ELR (cell line): ENCODE data around the gene ANO10.

Source experiments
- DNase-seq: peaks from one replicate; pipeline ENCODE4 v3.0.0-alpha.2; 2015; ENCODE audit warnings: low read depth

Gene ANO10

DNA sequence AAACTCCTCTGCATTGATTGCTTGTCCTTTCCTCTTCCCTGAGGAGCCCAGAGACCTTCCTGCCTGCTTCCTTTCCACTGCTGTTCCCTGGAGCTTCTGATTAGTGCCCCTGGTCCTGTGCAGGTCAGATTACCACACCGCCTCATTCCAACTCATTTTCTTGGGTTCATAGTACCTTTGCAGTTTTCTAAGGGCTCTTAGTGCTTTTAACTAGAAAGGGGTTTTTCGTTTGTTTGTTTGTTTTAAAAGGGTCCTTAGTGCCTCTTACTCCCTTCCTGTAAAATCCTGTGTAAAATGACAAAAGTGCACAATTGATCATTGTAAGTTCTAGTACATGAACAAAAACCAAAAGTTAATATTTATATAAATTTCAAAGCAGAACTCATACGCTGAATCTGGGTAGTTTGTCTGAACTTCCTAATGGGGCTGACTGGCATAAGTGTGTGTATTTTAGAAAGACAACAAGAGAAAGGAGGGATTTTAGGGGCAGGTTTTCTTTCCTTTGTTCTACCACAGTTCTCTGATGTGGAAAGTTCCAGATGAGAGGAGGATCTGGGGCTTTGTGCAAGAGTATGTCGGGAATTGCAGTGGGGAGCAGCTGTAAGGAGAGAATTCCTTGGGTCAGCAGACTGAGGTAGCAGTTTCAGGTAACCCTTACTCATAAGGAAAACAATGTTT lies 304.9 kb downstream of the ANO10 start:
- no peak for DNase-seq
